Loucy (cell line): ENCODE data around the gene DPF1.

Experiments
- H2AFZ ChIP-seq: fragments of 200-600 bp; sonication (generic); 2 replicates; pipeline ENCODE4 v1.6.0; 2016; ENCODE audit warnings: antibody characterized with exemption, mild to moderate bottlenecking, low read length, moderate library complexity
- H3F3A ChIP-seq: fragments of 200-600 bp; 2 replicates; pipeline ENCODE4 v1.6.0; 2016; ENCODE audit warnings: antibody characterized with exemption, low read depth, mild to moderate bottlenecking
- H3K27me3 ChIP-seq: fragments of 200-600 bp; sonication (generic); 2 replicates; pipeline ENCODE4 v1.6.1; 2014; ENCODE audit warnings: low read length, mild to moderate bottlenecking; ENCODE audit not compliant: insufficient read depth, poor library complexity, severe bottlenecking
- H3K36me3 ChIP-seq: fragments of 200-600 bp; sonication (generic); 2 replicates; pipeline ENCODE4 v1.6.1; 2016; ENCODE audit warnings: low read length; ENCODE audit not compliant: insufficient read depth
- H3K4me1 ChIP-seq: fragments of 200-600 bp; sonication (generic); 2 replicates; pipeline ENCODE4 v1.5.1; 2014; ENCODE audit warnings: low read length, mild to moderate bottlenecking; ENCODE audit not compliant: insufficient read depth, poor library complexity, severe bottlenecking
- H3K4me2 ChIP-seq: fragments of 200-600 bp; sonication (generic); 2 replicates; pipeline ENCODE4 v1.6.0; 2014; ENCODE audit warnings: antibody characterized with exemption, low read length, low read depth, mild to moderate bottlenecking; ENCODE audit not compliant: poor library complexity, severe bottlenecking
- H3K4me3 ChIP-seq: fragments of 200-600 bp; sonication (generic); 2 replicates; pipeline ENCODE4 v1.5.1; 2014; ENCODE audit warnings: low read length, mild to moderate bottlenecking, mixed read lengths; ENCODE audit not compliant: poor library complexity, severe bottlenecking
- H3K79me2 ChIP-seq: fragments of 200-600 bp; sonication (generic); 2 replicates; pipeline ENCODE4 v1.6.1; 2014; ENCODE audit warnings: low read length; ENCODE audit not compliant: insufficient read depth
- H3K9ac ChIP-seq: fragments of 200-600 bp; sonication (generic); 2 replicates; pipeline ENCODE4 v1.6.0; 2014; ENCODE audit warnings: mild to moderate bottlenecking, low read depth, low read length, moderate library complexity; ENCODE audit not compliant: poor library complexity, severe bottlenecking
- H3K9me2 ChIP-seq: fragments of 200-600 bp; sonication (generic); replicated peaks from 2 replicates; pipeline ENCODE4 v1.6.1; 2016; ENCODE audit warnings: low read depth, low read length, mixed read lengths
- H3K9me3 ChIP-seq: fragments of 200-600 bp; sonication (generic); 2 replicates; pipeline ENCODE4 v1.6.1; 2014; ENCODE audit warnings: mild to moderate bottlenecking, antibody characterized with exemption, low read length, low read depth; ENCODE audit not compliant: insufficient read depth
- H4K20me1 ChIP-seq: fragments of 200-600 bp; sonication (generic); 2 replicates; pipeline ENCODE4 v1.6.0; 2014; ENCODE audit warnings: antibody characterized with exemption, low read length, mild to moderate bottlenecking; ENCODE audit not compliant: insufficient read depth, poor library complexity, severe bottlenecking
- CTCF ChIP-seq: fragments of 200-600 bp; sonication (generic); conservative IDR thresholded peaks from 2 replicates; pipeline ENCODE4 v1.5.1; 2014; ENCODE audit warnings: mild to moderate bottlenecking, antibody characterized with exemption, low read length
- EZH2phosphoT487 ChIP-seq: fragments of 200-600 bp; IDR thresholded peaks from 2 replicates; pipeline ENCODE4 v1.6.1; 2018; ENCODE audit warnings: antibody characterized with exemption, mild to moderate bottlenecking, moderate library complexity, borderline replicate concordance

Gene DPF1

GRCh38 chr19:38221421-38221820, 2.6 kb downstream of the DPF1 start:
- no peak for TF ChIP-seq EZH2phosphoT487
- Histone ChIP-seq H3K9ac (no peak overlapping the region), H3K4me3 (no peak overlapping the region), H3K9me2 (no peaks in the 10 kb centered on the region), H3K79me2 (no peaks in the 10 kb centered on the region), H3K36me3 (no peaks in the 10 kb centered on the region), H4K20me1 (no peaks in the 10 kb centered on the region), H3K4me1 (peaks cover 11% of the 10 kb centered on the region), H3K4me2 (no peak overlapping the region), H3F3A (no peaks in the 10 kb centered on the region), H3K9me3 (no peaks in the 10 kb centered on the region), H3K27me3 (no peaks in the 10 kb centered on the region), H2AFZ (no peak overlapping the region)

DNA sequence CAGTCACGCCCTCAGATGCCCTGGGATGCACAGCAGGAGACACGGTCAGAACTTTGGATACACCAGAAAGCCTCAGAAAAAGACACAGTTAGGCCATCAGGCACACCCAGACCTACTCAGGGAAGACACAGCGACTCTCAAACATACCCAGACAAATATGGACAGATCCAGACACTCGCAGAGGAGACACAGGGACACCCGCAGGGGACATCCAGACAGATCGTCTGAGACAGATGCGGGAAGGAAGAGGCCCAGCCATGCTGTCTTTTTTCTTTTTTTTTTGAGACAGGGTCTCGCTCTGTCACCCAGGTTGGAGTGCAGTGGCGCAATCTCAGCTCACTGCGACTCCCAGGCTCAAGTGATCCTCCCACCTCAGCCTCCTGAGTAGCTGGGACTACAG, 4.8 kb downstream of the DPF1 start:
- H3F3A ChIP-seq: no peaks in the 10 kb centered on the region
- no peaks in the 10 kb centered on the region for H3K9me2 ChIP-seq
- no peak overlapping the region for H2AFZ ChIP-seq
- H3K79me2 ChIP-seq: no peaks in the 10 kb centered on the region
- H3K9me3 ChIP-seq: no peaks in the 10 kb centered on the region
- no peaks in the 10 kb centered on the region for H4K20me1 ChIP-seq
- H3K4me3 ChIP-seq: no peak overlapping the region
- H3K36me3 ChIP-seq: no peaks in the 10 kb centered on the region
- no peak overlapping the region for H3K9ac ChIP-seq
- H3K4me1 ChIP-seq: peaks cover 12% of the 10 kb centered on the region
- H3K27me3 ChIP-seq: no peaks in the 10 kb centered on the region
- TF ChIP-seq EZH2phosphoT487 (no peak), CTCF (no peak)
- H3K4me2 ChIP-seq: no peak overlapping the region

DNA sequence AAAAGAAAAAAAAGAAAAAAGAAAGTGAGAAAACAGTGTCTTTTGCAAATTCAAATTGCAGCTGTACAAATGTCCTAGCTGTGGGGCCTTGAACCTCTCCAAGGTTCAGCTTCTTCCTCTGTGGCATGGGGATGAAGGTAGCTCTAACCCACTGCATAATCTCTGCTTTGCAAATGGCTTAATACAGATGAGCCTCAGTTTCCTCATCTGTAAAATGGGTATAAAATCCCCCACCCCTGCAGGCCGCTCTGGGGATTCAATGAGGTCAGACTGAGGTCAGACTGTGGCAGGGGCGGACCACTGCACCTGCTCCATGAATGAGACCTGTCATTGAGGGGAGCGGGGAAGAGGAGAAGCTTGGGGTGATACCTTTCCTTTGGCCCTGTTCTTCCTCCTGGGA, 5.8 kb downstream of the DPF1 start:
- H3K4me3 ChIP-seq: no peak overlapping the region
- no peak overlapping the region for H2AFZ ChIP-seq
- no peaks in the 10 kb centered on the region for H3K79me2 ChIP-seq
- no peaks in the 10 kb centered on the region for H3F3A ChIP-seq
- H3K4me2 ChIP-seq: no peak overlapping the region
- no peaks in the 10 kb centered on the region for H3K36me3 ChIP-seq
- TF ChIP-seq CTCF (no peak), EZH2phosphoT487 (no peak)
- H4K20me1 ChIP-seq: no peaks in the 10 kb centered on the region
- H3K9me2 ChIP-seq: no peaks in the 10 kb centered on the region
- no peak overlapping the region for H3K9ac ChIP-seq
- no peaks in the 10 kb centered on the region for H3K27me3 ChIP-seq
- no peaks in the 10 kb centered on the region for H3K9me3 ChIP-seq
- peaks cover 11% of the 10 kb centered on the region for H3K4me1 ChIP-seq

GRCh38 chr19:38216785-38217641, 7.0 kb downstream of the DPF1 start:
- H3K4me1 ChIP-seq: peaks cover 7% of the 10 kb centered on the region
- no peaks in the 10 kb centered on the region for H4K20me1 ChIP-seq
- H3K4me2 ChIP-seq: no peak overlapping the region
- H3K9me2 ChIP-seq: no peaks in the 10 kb centered on the region
- TF ChIP-seq EZH2phosphoT487 (no peak), CTCF (no peak)
- no peak overlapping the region for H3K4me3 ChIP-seq
- H2AFZ ChIP-seq: no peak overlapping the region
- H3F3A ChIP-seq: no peaks in the 10 kb centered on the region
- H3K79me2 ChIP-seq: no peaks in the 10 kb centered on the region
- no peaks in the 10 kb centered on the region for H3K27me3 ChIP-seq
- H3K36me3 ChIP-seq: no peaks in the 10 kb centered on the region
- H3K9ac ChIP-seq: no peak overlapping the region
- no peaks in the 10 kb centered on the region for H3K9me3 ChIP-seq
